Testis (tissue), 2 donors: ENCODE data around the gene TMEM62.

ENCODE experiments used
- POLR2A ChIP-seq: fragments of 450-650 bp; IDR thresholded peaks from one replicate; pipeline ENCODE4 v1.6.1; 2017; ENCODE audit warnings: antibody characterized with exemption, mild to moderate bottlenecking, moderate library complexity
- TF ChIP-seq, protein P1 (sequence below), 3 experiments: fragments of 450-650 bp in 2 of 3; fragments of 200-600 bp in 1 of 3; sonication (generic) in 1 of 3; IDR thresholded peaks; one replicate each; pipeline ENCODE4 v1.5.1; 2016 to 2019; ENCODE audit warnings: antibody characterized with exemption in 3 of 3, mild to moderate bottlenecking in 2 of 3, moderate library complexity in 1 of 3

DNA sequence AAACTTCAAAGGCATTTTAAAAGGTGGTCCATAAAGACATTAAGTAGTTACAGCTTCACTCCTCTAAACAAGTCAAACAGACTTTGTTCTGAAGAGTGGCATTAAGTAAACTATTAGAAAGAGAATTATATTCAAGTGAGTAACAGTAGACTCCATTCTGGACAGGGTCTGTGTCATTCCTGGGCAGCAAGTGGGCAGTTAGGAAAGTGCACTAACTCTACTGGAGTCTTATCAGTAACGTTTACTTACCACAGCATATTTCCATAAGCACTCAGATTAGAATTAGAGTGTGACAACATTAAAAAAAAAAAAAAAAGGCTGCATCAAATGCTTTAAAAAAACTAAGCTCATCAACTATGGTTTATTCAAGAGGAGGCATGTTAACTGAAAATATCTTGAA lies 38.1 kb upstream of the TMEM62 start:
- TF ChIP-seq, protein P1, sequence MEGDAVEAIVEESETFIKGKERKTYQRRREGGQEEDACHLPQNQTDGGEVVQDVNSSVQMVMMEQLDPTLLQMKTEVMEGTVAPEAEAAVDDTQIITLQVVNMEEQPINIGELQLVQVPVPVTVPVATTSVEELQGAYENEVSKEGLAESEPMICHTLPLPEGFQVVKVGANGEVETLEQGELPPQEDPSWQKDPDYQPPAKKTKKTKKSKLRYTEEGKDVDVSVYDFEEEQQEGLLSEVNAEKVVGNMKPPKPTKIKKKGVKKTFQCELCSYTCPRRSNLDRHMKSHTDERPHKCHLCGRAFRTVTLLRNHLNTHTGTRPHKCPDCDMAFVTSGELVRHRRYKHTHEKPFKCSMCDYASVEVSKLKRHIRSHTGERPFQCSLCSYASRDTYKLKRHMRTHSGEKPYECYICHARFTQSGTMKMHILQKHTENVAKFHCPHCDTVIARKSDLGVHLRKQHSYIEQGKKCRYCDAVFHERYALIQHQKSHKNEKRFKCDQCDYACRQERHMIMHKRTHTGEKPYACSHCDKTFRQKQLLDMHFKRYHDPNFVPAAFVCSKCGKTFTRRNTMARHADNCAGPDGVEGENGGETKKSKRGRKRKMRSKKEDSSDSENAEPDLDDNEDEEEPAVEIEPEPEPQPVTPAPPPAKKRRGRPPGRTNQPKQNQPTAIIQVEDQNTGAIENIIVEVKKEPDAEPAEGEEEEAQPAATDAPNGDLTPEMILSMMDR (IDR thresholded peaks at IDR 0.05): no peak
- TF ChIP-seq POLR2A: no peak
